ENCODE data around the gene SSBP3. TPM values are rescaled to one million over a fixed set of nuclear protein-coding genes. Genes with fewer than 3 reads are reported as not detected.

The SSBP3 gene
- total RNA-seq, 2 experiments from 2014 or later = 16.5 to 44.9 TPM

DNA sequence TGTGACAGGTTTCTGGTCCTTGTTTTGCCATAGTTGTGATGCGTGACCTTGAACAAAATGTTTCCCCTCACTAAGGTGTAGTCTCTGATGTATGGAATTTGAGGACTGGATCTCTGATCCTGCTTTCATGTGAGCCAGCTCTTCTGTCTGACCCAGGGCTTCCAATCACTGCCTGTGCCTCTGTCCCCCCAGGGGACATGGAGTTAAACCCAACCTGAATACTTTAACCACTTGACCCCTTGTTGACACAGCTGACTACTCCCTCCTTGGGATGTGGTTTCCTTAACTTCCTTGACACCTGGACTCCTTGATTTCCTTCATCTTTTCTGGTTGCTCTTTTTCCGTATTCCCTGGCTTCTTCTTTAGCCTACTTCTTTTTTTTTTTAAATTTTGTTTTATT is 36.0 kb upstream of the SSBP3 start:
- DNase-seq (ENCODE audit: low spot score) = no peak
- Histone ChIP-seq H3K4me2 (ENCODE audit: low read length) (no peak overlapping the region), H3K79me2 (ENCODE audit: insufficient read depth, low read depth, low read length) (no peaks in the 10 kb centered on the region), H3K36me3 (ENCODE audit: insufficient read depth, low read length) (no peaks in the 10 kb centered on the region), H4K20me1 (ENCODE audit: insufficient read depth, low read length) (no peaks in the 10 kb centered on the region), H3K27ac (ENCODE audit: low read depth, low read length, poor library complexity, severe bottlenecking) (no peak overlapping the region), H3K9me2 (ENCODE audit: insufficient read depth, low read length) (no peaks in the 10 kb centered on the region), H3K9me3 (ENCODE audit: low read length) (no peaks in the 10 kb centered on the region), H3K4me3 (ENCODE audit: low read depth, low read length, poor library complexity, severe bottlenecking) (no peak overlapping the region), H2AFZ (ENCODE audit: low read length) (no peak overlapping the region), H3K4me1 (ENCODE audit: insufficient read depth, low read length, poor library complexity, severe bottlenecking) (no peaks in the 10 kb centered on the region)
- TF ChIP-seq EZH2phosphoT487 (IDR thresholded peaks at IDR 0.05; ENCODE audit: borderline replicate concordance, low read depth, low read length) = no peak
- TF ChIP-seq, protein P1, sequence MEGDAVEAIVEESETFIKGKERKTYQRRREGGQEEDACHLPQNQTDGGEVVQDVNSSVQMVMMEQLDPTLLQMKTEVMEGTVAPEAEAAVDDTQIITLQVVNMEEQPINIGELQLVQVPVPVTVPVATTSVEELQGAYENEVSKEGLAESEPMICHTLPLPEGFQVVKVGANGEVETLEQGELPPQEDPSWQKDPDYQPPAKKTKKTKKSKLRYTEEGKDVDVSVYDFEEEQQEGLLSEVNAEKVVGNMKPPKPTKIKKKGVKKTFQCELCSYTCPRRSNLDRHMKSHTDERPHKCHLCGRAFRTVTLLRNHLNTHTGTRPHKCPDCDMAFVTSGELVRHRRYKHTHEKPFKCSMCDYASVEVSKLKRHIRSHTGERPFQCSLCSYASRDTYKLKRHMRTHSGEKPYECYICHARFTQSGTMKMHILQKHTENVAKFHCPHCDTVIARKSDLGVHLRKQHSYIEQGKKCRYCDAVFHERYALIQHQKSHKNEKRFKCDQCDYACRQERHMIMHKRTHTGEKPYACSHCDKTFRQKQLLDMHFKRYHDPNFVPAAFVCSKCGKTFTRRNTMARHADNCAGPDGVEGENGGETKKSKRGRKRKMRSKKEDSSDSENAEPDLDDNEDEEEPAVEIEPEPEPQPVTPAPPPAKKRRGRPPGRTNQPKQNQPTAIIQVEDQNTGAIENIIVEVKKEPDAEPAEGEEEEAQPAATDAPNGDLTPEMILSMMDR (conservative IDR thresholded peaks at IDR 0.05; ENCODE audit: low read length) = no peak
- ChIA-PET CTCF (ENCODE audit: unreplicated experiment) (no interaction called here), POLR2A (interaction anchor here (1.2 kb wide), 1 partner anchor 14 kb away, joined by 6 read pairs; no protein-coding TSS in a partner anchor)
- no TSS peak for BruUV-seq (replicated peaks)
- intact Hi-C loops (cut with micrococcal nuclease; ENCODE audit: unreplicated experiment) = no loop called here

- no peak for DNase-seq (ENCODE audit: low spot score)
- Histone ChIP-seq H2AFZ (ENCODE audit: low read length) (peak overlapping the region; percentile 8; the same call in 1 of the 2 replicates), H3K4me3 (ENCODE audit: low read depth, low read length, poor library complexity, severe bottlenecking) (no peak overlapping the region), H3K4me1 (ENCODE audit: insufficient read depth, low read length, poor library complexity, severe bottlenecking) (no peaks in the 10 kb centered on the region), H3K4me2 (ENCODE audit: low read length) (no peak overlapping the region), H3K9me2 (ENCODE audit: insufficient read depth, low read length) (no peaks in the 10 kb centered on the region), H3K36me3 (ENCODE audit: insufficient read depth, low read length) (no peaks in the 10 kb centered on the region), H4K20me1 (ENCODE audit: insufficient read depth, low read length) (no peaks in the 10 kb centered on the region), H3K9me3 (ENCODE audit: low read length) (no peaks in the 10 kb centered on the region), H3K79me2 (ENCODE audit: insufficient read depth, low read depth, low read length) (no peaks in the 10 kb centered on the region), H3K27ac (ENCODE audit: low read depth, low read length, poor library complexity, severe bottlenecking) (no peak overlapping the region)
- ChIA-PET CTCF (ENCODE audit: unreplicated experiment) (no interaction called here), POLR2A (interaction anchor here (0.6 kb wide), 1 partner anchor 33 kb away, joined by 3 read pairs; no protein-coding TSS in a partner anchor)
- no TSS peak for BruUV-seq (replicated peaks)
- intact Hi-C loops (cut with micrococcal nuclease; ENCODE audit: unreplicated experiment) = no loop called here
- TF ChIP-seq EZH2phosphoT487 (IDR thresholded peaks at IDR 0.05; ENCODE audit: borderline replicate concordance, low read depth, low read length) = no peak
- TF ChIP-seq, protein P1 (conservative IDR thresholded peaks at IDR 0.05; ENCODE audit: low read length) = no peak
Measured at GRCh38 chr1:54439550-54440223, 33.5 kb upstream of the SSBP3 start.

- H3K4me3 ChIP-seq (ENCODE audit: low read depth, low read length, poor library complexity, severe bottlenecking) = no peak overlapping the region
- ChIA-PET POLR2A (no interaction called here), CTCF (ENCODE audit: unreplicated experiment) (no interaction called here)
Measured at GRCh38 chr1:54437783-54438182, 31.6 kb upstream of the SSBP3 start.

More at GRCh38 chr1:54437783-54438182, 31.6 kb upstream of the SSBP3 start:
- intact Hi-C loops (cut with micrococcal nuclease; ENCODE audit: unreplicated experiment) = no loop called here
- no peaks in the 10 kb centered on the region for H3K79me2 ChIP-seq (ENCODE audit: insufficient read depth, low read depth, low read length)
- no peak overlapping the region for H3K4me2 ChIP-seq (ENCODE audit: low read length)
- no peaks in the 10 kb centered on the region for H3K9me2 ChIP-seq (ENCODE audit: insufficient read depth, low read length)
- BruUV-seq (replicated peaks) = no TSS peak
- no peaks in the 10 kb centered on the region for H3K9me3 ChIP-seq (ENCODE audit: low read length)
- no peaks in the 10 kb centered on the region for H3K4me1 ChIP-seq (ENCODE audit: insufficient read depth, low read length, poor library complexity, severe bottlenecking)
- TF ChIP-seq EZH2phosphoT487 (IDR thresholded peaks at IDR 0.05; ENCODE audit: borderline replicate concordance, low read depth, low read length) = no peak
- TF ChIP-seq, protein P1 (conservative IDR thresholded peaks at IDR 0.05; ENCODE audit: low read length) = no peak
- H3K36me3 ChIP-seq (ENCODE audit: insufficient read depth, low read length) = no peaks in the 10 kb centered on the region
- no peak overlapping the region for H2AFZ ChIP-seq (ENCODE audit: low read length)
- no peak for DNase-seq (ENCODE audit: low spot score)
- H3K27ac ChIP-seq (ENCODE audit: low read depth, low read length, poor library complexity, severe bottlenecking) = no peak overlapping the region
- H4K20me1 ChIP-seq (ENCODE audit: insufficient read depth, low read length) = no peaks in the 10 kb centered on the region
